Measurements from ENCODE around the gene TCEA2.

TCEA2 gene

DNA sequence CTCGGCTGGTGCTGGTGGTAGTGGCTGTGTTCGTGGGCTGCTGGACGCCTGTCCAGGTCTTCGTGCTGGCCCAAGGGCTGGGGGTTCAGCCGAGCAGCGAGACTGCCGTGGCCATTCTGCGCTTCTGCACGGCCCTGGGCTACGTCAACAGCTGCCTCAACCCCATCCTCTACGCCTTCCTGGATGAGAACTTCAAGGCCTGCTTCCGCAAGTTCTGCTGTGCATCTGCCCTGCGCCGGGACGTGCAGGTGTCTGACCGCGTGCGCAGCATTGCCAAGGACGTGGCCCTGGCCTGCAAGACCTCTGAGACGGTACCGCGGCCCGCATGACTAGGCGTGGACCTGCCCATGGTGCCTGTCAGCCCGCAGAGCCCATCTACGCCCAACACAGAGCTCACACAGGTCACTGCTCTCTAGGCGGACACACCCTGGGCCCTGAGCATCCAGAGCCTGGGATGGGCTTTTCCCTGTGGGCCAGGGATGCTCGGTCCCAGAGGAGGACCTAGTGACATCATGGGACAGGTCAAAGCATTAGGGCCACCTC is 35.5 kb downstream of the TCEA2 start:
- TF ChIP-seq, protein P1, sequence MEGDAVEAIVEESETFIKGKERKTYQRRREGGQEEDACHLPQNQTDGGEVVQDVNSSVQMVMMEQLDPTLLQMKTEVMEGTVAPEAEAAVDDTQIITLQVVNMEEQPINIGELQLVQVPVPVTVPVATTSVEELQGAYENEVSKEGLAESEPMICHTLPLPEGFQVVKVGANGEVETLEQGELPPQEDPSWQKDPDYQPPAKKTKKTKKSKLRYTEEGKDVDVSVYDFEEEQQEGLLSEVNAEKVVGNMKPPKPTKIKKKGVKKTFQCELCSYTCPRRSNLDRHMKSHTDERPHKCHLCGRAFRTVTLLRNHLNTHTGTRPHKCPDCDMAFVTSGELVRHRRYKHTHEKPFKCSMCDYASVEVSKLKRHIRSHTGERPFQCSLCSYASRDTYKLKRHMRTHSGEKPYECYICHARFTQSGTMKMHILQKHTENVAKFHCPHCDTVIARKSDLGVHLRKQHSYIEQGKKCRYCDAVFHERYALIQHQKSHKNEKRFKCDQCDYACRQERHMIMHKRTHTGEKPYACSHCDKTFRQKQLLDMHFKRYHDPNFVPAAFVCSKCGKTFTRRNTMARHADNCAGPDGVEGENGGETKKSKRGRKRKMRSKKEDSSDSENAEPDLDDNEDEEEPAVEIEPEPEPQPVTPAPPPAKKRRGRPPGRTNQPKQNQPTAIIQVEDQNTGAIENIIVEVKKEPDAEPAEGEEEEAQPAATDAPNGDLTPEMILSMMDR (IDR thresholded peaks at IDR 0.05; ENCODE audit: insufficient read depth, low read depth, low read length, missing control alignments) = no peak
- no peak overlapping the region for H3K4me3 ChIP-seq (ENCODE audit: low read length)
- no peak for DNase-seq (ENCODE audit: low read depth)

GRCh38 chr20:64099086-64099786 is 36.2 kb downstream of the TCEA2 start:
- TF ChIP-seq, protein P1 (IDR thresholded peaks at IDR 0.05; ENCODE audit: insufficient read depth, low read depth, low read length, missing control alignments) = no peak
- no peak for DNase-seq (ENCODE audit: low read depth)
- no peak overlapping the region for H3K4me3 ChIP-seq (ENCODE audit: low read length)

DNA sequence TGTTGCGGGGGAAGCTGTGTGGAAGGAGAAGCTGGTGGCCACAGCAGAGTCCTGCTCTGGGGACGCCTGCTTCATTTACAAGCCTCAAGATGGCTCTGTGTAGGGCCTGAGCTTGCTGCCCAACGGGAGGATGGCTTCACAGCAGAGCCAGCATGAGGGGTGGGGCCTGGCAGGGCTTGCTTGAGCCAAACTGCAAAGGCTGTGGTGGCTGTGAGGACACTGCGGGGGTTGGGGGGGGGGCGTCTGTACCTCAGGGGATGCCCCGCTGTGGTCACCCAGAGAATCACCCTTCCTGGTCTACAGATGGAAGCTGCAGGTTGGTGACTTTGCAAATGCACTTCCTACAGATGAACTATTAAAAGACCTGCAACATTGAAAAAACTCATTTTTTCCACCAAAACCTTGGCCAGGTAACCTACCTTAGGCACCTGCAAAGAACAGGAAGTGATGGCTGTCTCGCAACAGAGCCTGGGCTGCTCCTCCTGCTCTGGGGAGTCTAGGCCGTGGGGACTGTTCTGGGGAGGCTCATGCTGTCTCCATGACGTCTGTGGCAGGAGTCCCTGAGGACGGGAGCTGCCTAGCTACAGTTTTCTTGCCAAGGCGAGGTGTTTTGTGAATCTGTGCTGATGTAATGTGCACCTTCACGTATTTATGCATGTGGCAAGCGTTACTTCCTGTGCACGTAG is 37.0 kb downstream of the TCEA2 start:
- TF ChIP-seq, protein P1 (IDR thresholded peaks at IDR 0.05; ENCODE audit: insufficient read depth, low read depth, low read length, missing control alignments) = no peak
- no peak for DNase-seq (ENCODE audit: low read depth)
- H3K4me3 ChIP-seq (ENCODE audit: low read length) = no peak overlapping the region

- DNase-seq (ENCODE audit: low read depth) = no peak
- H3K4me3 ChIP-seq (ENCODE audit: low read length) = no peak overlapping the region
- TF ChIP-seq, protein P1 (IDR thresholded peaks at IDR 0.05; ENCODE audit: insufficient read depth, low read depth, low read length, missing control alignments) = no peak
Observed at GRCh38 chr20:64100566-64100888, 37.5 kb downstream of the TCEA2 start.

- DNase-seq (ENCODE audit: low read depth) = no peak
- no peak overlapping the region for H3K4me3 ChIP-seq (ENCODE audit: low read length)
- TF ChIP-seq, protein P1 (IDR thresholded peaks at IDR 0.05; ENCODE audit: insufficient read depth, low read depth, low read length, missing control alignments) = no peak
Observed at GRCh38 chr20:64100946-64101688, 38.1 kb downstream of the TCEA2 start.

- TF ChIP-seq, protein P1 (IDR thresholded peaks at IDR 0.05; ENCODE audit: insufficient read depth, low read depth, low read length, missing control alignments) = peak; percentile 44
- peak; percentile 27 for DNase-seq (ENCODE audit: low read depth)
- no peak overlapping the region for H3K4me3 ChIP-seq (ENCODE audit: low read length)
Observed at GRCh38 chr20:64101731-64102621, 39.0 kb downstream of the TCEA2 start.
